ENCODE data around the gene DHDDS. TPM values are rescaled to one million over a fixed set of nuclear protein-coding genes. Genes with fewer than 3 reads are reported as not detected.

DHDDS gene
- total RNA-seq, 1 donor from 2014 or later = 56.2 TPM

DNA sequence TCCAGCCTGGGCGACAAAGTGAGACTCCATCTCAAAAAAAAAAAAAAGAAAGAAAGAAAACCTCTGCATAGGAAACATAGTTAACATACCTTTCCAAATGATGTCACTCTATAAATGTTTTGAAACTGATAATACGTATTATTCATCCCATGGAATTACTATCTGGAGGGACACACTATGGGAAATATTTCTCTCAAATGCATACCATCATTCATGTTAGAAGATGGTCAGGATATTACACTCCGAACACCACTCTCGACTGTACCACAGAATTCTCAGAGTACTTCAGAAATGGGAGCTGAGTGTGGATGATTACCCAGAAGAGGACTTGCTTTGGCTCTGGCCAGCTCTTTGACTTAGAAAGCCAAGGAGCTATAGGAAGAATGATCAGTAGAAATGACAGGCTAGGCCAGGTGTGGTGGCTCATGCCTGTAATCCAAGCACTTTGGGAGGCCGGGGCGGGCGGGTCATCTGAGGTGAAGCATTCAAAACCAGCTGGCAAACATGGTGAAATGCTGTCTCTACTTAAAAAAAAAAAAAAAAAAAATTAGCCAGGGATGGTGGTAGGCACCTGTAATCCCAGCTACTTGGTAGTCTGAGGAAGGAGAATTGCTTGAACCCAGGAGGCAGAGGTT is 26.7 kb upstream of the DHDDS start:
- Mint-ChIP-seq H3K36me3 (ENCODE audit: low read depth) (no peaks in the 10 kb centered on the region), H3K4me3 (ENCODE audit: low read depth) (no peak overlapping the region), H3K9me3 (no peaks in the 10 kb centered on the region), H3K4me1 (ENCODE audit: low read depth) (peaks cover 15% of the 10 kb centered on the region), H3K27ac (no peak overlapping the region), H3K27me3 (ENCODE audit: low read depth) (peaks cover 36% of the 10 kb centered on the region)
- intact Hi-C loops (cut with micrococcal nuclease) = loop anchor here (10.0 kb wide), 1 partner anchor 361 kb away; the partner anchor contains the start of gene SLC30A2
- DNase-seq (ENCODE audit: low spot score) = no peak

DNA sequence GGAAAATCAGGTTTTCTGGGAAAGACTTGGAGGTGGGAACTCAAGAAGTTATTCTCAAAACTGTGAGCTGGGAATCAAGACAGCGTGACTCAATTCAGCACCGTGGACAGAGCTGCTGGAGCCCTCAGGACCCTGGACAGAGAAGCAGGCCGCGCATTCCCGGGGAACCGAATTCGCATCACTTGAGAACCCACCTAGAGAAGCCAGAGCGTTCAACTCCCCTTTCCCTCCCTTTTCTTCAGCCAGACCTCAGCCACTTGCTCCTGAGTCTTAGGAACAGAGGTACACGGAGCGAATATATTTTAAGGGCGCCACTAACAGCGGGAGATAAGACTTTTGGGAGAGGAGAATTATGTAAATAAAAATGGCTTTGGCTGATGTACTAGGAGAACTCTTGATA is 23.5 kb upstream of the DHDDS start:
- no peaks in the 10 kb centered on the region for H3K36me3 Mint-ChIP-seq (ENCODE audit: low read depth)
- peak; percentile 70 for DNase-seq (ENCODE audit: low spot score)
- no peak overlapping the region for H3K27ac Mint-ChIP-seq
- H3K4me3 Mint-ChIP-seq (ENCODE audit: low read depth) = no peak overlapping the region
- intact Hi-C loops (cut with micrococcal nuclease) = loop anchor here (10.0 kb wide), 1 partner anchor 364 kb away; the partner anchor contains the start of gene SLC30A2
- peaks cover 15% of the 10 kb centered on the region for H3K4me1 Mint-ChIP-seq (ENCODE audit: low read depth)
- peaks cover 55% of the 10 kb centered on the region for H3K27me3 Mint-ChIP-seq (ENCODE audit: low read depth)
- no peaks in the 10 kb centered on the region for H3K9me3 Mint-ChIP-seq

DNA sequence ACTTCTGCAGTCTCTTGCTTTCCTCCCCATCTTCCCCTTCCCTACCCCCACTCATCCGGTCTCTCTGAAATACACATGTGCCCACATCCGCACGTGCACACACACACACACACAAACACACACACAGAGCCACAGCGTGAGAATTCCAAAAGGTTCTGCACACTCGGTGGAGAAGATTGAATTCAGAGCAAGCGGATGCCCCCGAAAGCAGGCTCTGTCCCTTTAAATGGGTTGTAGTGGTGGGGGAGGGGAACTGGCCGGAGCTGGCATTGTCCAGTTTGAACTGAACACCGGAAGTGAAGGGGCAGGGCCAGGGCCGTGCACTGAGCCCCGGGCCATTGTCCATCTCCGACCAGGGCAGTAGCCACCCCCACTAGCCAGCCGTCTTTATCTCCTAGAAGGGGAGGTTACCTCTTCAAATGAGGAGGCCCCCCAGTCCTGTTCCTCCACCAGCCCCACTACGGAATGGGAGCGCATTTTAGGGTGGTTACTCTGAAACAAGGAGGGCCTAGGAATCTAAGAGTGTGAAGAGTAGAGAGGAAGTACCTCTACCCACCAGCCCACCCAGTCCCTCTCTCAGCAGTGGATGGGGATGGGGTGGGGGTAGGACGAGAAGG is 22.8 kb upstream of the DHDDS start:
- intact Hi-C loops (cut with micrococcal nuclease) = loop anchor here (10.0 kb wide), 1 partner anchor 364 kb away; the partner anchor contains the start of gene SLC30A2
- Mint-ChIP-seq H3K36me3 (ENCODE audit: low read depth) (no peaks in the 10 kb centered on the region), H3K27ac (no peak overlapping the region), H3K27me3 (ENCODE audit: low read depth) (peaks cover 57% of the 10 kb centered on the region), H3K9me3 (no peaks in the 10 kb centered on the region), H3K4me3 (ENCODE audit: low read depth) (no peak overlapping the region), H3K4me1 (ENCODE audit: low read depth) (peaks cover 15% of the 10 kb centered on the region)
- no peak for DNase-seq (ENCODE audit: low spot score)

DNA sequence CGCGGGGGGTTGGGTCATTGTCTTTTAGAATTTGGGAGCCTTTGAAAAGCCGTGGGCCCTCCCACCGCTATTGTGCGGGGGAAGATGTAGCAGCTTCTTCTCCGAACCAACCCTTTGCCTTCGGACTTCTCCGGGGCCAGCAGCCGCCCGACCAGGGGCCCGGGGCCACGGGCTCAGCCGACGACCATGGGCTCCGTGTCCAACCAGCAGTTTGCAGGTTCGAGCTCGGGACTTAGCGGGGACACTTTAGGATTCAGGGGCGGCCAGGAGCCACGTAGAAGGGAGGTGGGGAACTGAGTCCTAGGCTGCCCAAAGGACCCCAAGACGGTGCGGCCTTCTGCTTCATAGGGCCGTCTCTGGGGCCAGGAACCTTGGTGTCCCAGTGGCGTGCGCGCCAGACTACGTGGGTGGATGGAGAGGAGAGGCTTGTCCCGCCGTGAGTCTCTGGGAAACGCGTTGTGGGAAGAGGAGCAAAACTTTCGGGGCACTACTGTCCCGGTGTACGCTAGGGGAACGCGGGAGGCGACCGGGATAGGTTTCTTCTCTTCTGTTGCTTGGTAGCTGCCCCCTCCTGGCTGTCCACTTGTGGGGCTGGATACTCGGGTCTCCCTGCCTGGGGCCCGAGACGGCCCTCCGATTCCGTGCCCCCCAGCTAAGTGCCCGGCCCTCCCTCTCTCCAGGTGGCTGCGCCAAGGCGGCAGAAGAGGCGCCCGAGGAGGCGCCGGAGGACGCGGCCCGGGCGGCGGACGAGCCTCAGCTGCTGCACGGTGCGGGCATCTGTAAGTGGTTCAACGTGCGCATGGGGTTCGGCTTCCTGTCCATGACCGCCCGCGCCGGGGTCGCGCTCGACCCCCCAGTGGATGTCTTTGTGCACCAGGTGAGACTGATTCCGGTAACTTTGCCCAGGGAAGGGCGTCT is 21.2 kb upstream of the DHDDS start, which contains the start of gene LIN28A:
Gene LIN28A (plus strand): TSS at position 112 of the 918 bp plus-strand sequence. CDS start 75 bp downstream, at position 187.
- H3K4me3 Mint-ChIP-seq (ENCODE audit: low read depth) = no peak within 1 kb of the TSS

DNA sequence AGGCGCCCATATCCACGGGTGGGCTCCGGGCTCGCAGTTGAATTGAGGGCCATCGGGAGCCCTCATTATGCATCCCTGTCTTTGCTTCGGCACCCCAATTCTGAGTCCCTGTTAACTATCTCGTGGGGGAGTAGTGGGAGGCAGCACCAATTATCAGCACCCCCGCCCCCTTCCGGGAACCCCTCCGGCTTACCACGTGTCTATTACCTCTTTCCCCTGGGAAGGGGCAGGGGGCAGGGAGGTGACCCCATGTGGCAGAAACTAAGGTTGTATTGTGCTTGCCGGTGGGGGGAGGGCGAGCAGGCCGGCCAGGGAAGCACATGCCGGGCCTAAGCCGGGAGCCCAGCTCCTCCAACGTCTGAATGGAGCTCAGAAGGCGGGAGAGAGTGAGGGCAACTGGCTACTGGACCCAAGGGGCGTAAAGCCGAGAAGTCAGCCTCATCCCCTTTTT is 20.5 kb upstream of the DHDDS start:
- peaks cover 68% of the 10 kb centered on the region for H3K27me3 Mint-ChIP-seq (ENCODE audit: low read depth)

More for the DNA sequence above, 21.2 kb upstream of the DHDDS start, which contains the start of gene LIN28A:
- H3K27me3 Mint-ChIP-seq (ENCODE audit: low read depth) = peaks cover 68% of the 10 kb centered on the region
- H3K36me3 Mint-ChIP-seq (ENCODE audit: low read depth) = no peaks in the 10 kb centered on the region
- no peak within 1 kb of the TSS for H3K27ac Mint-ChIP-seq
- DNase-seq (ENCODE audit: low spot score) = no peak
- H3K4me1 Mint-ChIP-seq (ENCODE audit: low read depth) = peaks cover 15% of the 10 kb centered on the region
- intact Hi-C loops (cut with micrococcal nuclease) = no loop called here
- no peaks in the 10 kb centered on the region for H3K9me3 Mint-ChIP-seq

DNA sequence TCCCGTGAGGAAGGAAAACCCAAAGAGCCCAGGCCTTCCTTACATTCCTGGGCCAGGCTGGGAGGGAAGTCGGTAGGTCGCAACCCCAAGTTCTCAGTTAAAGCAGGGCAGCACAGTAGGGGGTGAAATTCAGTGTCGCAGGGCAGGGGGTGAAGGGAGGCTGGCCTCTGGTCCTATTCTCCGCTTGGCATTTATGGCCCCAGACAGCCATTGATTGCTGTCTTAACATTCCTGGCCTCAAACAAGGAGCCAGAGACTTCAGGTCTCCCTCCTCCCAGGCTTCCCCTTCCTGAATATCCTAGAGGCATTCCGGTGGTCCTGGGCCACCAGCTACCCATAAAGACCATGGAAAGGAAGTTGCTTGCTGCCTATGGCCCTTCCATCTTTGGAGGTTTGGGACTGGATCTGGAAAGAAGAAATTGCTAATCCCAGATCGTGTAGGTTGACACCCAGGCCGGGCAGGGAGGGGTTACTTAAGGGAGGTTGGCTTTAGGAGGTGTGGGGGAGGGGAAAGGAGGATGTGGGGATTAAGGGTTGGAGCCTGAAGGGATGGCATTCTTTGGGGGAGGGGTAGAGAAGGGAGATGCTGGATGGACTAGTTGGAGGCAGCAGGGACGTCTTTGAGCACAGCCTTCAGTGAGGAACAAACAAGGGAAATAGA is 19.8 kb upstream of the DHDDS start:
- H3K27ac Mint-ChIP-seq = no peak overlapping the region
- no peaks in the 10 kb centered on the region for H3K9me3 Mint-ChIP-seq
- no peaks in the 10 kb centered on the region for H3K36me3 Mint-ChIP-seq (ENCODE audit: low read depth)
- H3K4me1 Mint-ChIP-seq (ENCODE audit: low read depth) = peaks cover 15% of the 10 kb centered on the region
- H3K4me3 Mint-ChIP-seq (ENCODE audit: low read depth) = no peak overlapping the region
- no peak for DNase-seq (ENCODE audit: low spot score)
- intact Hi-C loops (cut with micrococcal nuclease) = no loop called here
- H3K27me3 Mint-ChIP-seq (ENCODE audit: low read depth) = peaks cover 68% of the 10 kb centered on the region

More for the DNA sequence above, 20.5 kb upstream of the DHDDS start:
- H3K27ac Mint-ChIP-seq = no peak overlapping the region
- H3K36me3 Mint-ChIP-seq (ENCODE audit: low read depth) = no peaks in the 10 kb centered on the region
- DNase-seq (ENCODE audit: low spot score) = no peak
- peaks cover 15% of the 10 kb centered on the region for H3K4me1 Mint-ChIP-seq (ENCODE audit: low read depth)
- no peaks in the 10 kb centered on the region for H3K9me3 Mint-ChIP-seq
- intact Hi-C loops (cut with micrococcal nuclease) = no loop called here
- no peak overlapping the region for H3K4me3 Mint-ChIP-seq (ENCODE audit: low read depth)

DNA sequence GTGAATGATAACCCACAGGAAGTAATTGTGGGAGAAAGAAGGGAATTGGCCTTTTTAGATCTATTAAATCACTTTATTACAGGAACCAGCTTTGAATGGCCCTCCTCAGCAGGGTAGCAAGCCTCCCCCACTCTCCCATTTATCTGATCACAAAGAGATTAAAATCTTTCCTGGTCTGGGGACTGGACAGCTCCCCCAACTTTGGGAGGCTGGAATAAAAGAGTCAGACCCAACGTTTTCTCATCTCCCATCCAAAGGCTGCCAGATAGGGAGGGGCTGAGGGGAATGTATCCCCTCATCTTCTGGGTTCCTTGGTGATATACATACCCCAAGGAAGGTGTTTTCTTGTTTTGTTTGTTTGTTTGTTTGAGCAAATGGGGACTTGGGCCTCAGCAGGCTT is 19.1 kb upstream of the DHDDS start:
- H3K27me3 Mint-ChIP-seq (ENCODE audit: low read depth) = peaks cover 68% of the 10 kb centered on the region
- no peak overlapping the region for H3K4me3 Mint-ChIP-seq (ENCODE audit: low read depth)
- H3K27ac Mint-ChIP-seq = no peak overlapping the region
- no peaks in the 10 kb centered on the region for H3K9me3 Mint-ChIP-seq
- H3K36me3 Mint-ChIP-seq (ENCODE audit: low read depth) = no peaks in the 10 kb centered on the region
- intact Hi-C loops (cut with micrococcal nuclease) = no loop called here
- DNase-seq (ENCODE audit: low spot score) = no peak
- peaks cover 15% of the 10 kb centered on the region for H3K4me1 Mint-ChIP-seq (ENCODE audit: low read depth)

DNA sequence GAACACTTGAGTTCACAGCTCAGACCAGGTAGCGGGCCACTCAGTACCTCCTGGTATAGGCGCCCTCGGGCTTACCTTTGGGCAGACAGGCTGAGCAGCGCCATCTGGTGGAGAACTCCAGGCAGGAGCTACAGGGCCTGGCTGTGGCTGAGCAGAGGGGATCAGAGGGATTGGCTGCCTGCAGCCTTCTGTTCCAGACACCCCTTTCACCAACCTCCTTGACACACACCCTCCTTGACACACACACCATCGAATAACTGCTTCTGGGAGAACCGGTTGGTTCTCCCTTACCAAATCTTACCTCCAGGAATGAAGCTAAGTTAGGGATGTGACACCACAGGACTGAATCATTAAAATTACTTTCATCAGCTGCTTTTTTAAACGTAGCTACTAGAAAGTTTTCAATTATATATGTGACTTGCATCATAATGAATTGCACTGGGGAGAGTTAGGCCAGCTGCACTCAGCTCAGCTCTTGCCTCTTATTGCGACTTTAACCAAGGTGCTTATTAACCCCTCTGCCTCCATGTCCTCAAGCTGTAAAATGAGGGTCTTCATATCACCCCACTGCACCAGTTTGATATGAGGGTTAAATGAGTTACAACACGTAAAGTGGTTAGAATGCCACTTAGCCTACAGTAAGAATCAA is 14.9 kb upstream of the DHDDS start:
- Mint-ChIP-seq H3K9me3 (no peaks in the 10 kb centered on the region), H3K27ac (no peak overlapping the region), H3K4me1 (ENCODE audit: low read depth) (no peaks in the 10 kb centered on the region), H3K36me3 (ENCODE audit: low read depth) (no peaks in the 10 kb centered on the region), H3K27me3 (ENCODE audit: low read depth) (peaks cover 61% of the 10 kb centered on the region), H3K4me3 (ENCODE audit: low read depth) (no peak overlapping the region)
- DNase-seq (ENCODE audit: low spot score) = peak; percentile 75
- intact Hi-C loops (cut with micrococcal nuclease) = no loop called here

DNA sequence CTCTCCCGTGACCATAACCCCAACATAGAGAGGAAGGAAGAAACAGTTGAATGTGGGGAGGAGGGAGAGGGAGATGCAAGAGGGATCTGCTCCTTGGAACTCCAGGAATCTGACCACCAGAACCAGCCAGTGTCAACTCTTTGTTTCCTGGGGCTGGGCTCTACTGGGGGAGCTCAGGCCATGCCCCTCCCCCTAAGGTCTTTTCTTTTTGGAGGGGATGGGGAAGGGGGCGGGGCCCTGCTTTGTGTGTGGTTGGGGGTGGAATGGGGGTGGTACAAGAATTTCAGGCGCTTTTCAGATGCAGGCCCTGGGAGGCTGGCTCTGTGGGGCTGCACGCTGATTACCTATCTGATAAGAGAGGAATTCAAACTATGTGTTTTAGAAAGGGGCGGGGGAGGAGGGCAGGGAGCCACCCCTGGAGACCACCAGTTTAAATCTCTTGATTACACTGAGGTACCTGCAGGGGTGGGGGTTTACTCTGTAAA is 13.2 kb upstream of the DHDDS start:
- Mint-ChIP-seq H3K27ac (no peak overlapping the region), H3K9me3 (no peaks in the 10 kb centered on the region), H3K4me3 (ENCODE audit: low read depth) (no peak overlapping the region), H3K27me3 (ENCODE audit: low read depth) (peaks cover 49% of the 10 kb centered on the region), H3K36me3 (ENCODE audit: low read depth) (no peaks in the 10 kb centered on the region), H3K4me1 (ENCODE audit: low read depth) (no peaks in the 10 kb centered on the region)
- intact Hi-C loops (cut with micrococcal nuclease) = no loop called here
- DNase-seq (ENCODE audit: low spot score) = no peak

DNA sequence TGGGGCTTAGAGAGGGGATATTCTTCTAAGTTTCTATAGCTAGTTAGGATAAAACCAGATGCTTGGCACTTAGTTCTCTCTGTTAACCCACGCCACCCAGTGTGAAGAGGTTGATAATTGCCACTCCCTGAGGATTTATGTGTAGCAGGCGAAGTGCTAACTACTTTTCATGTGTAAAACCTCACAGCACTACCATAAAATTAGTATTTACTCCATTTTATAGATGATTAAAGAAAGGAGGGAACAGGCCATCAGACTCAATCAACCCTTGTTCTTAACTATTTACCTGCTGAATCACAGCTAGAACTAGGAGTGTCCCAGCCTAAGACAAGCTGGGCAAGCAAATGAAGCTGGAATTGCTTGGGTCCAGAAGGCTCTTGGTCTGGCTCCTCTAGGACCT is 12.6 kb upstream of the DHDDS start:
- Mint-ChIP-seq H3K27me3 (ENCODE audit: low read depth) (peaks cover 43% of the 10 kb centered on the region), H3K9me3 (no peaks in the 10 kb centered on the region), H3K36me3 (ENCODE audit: low read depth) (no peaks in the 10 kb centered on the region)

DNA sequence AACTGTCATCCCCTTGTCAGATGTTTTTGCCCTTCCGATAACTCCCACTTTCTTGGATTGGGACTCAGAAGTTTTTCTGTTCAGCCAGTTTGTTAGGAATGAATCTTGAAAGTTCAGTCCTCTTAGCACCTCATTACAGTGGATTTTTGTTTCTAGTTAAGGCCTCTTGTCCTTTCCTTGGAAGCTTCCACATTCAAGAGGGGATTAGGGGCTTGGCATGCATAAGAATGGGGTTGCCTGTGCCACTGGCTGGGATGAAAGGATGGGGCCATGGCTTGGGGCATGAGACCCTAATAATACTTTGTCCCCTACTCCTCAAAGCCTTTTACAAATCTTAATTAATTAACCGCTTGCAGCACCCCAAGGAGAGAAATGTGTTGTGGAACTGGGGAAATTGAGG is 2.4 kb upstream of the DHDDS start:
- Mint-ChIP-seq H3K36me3 (ENCODE audit: low read depth) (peaks cover 9% of the 10 kb centered on the region), H3K4me3 (ENCODE audit: low read depth) (no peak overlapping the region), H3K9me3 (no peaks in the 10 kb centered on the region), H3K27me3 (ENCODE audit: low read depth) (peaks cover 10% of the 10 kb centered on the region), H3K4me1 (ENCODE audit: low read depth) (peaks cover 14% of the 10 kb centered on the region), H3K27ac (no peak overlapping the region)
- DNase-seq (ENCODE audit: low spot score) = no peak
- intact Hi-C loops (cut with micrococcal nuclease) = no loop called here

More for the DNA sequence above, 12.6 kb upstream of the DHDDS start:
- Mint-ChIP-seq H3K4me1 (ENCODE audit: low read depth) (no peaks in the 10 kb centered on the region), H3K4me3 (ENCODE audit: low read depth) (no peak overlapping the region), H3K27ac (no peak overlapping the region)
- intact Hi-C loops (cut with micrococcal nuclease) = no loop called here
- DNase-seq (ENCODE audit: low spot score) = no peak

DNA sequence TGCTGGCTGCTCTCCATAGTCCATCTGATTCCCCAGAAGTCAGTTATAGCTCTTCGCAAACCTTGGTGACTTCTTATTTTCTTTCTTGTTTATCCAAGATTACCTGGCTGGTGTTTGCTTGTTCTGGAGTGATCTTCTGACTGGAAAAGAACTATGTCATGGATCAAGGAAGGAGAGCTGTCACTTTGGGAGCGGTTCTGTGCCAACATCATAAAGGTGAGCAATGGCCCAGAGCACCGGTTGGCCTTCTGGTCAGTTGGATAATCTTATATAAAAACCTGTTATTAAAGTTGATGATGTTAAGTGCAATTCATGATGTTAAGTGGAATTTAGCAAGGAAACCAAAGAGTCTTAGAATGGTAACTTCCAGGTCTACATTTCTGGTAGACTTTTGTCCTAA is 672 bp downstream of the DHDDS start:
- peak overlapping the region; percentile 9 for H3K27ac Mint-ChIP-seq
- peaks cover 5% of the 10 kb centered on the region for H3K27me3 Mint-ChIP-seq (ENCODE audit: low read depth)
- peaks cover 9% of the 10 kb centered on the region for H3K36me3 Mint-ChIP-seq (ENCODE audit: low read depth)
- intact Hi-C loops (cut with micrococcal nuclease) = loop anchor here (1.0 kb wide), 1 partner anchor 41 kb away; no protein-coding TSS in a partner anchor
- H3K4me1 Mint-ChIP-seq (ENCODE audit: low read depth) = peaks cover 14% of the 10 kb centered on the region
- peak overlapping the region; percentile 93 for H3K4me3 Mint-ChIP-seq (ENCODE audit: low read depth)
- no peaks in the 10 kb centered on the region for H3K9me3 Mint-ChIP-seq
- no peak for DNase-seq (ENCODE audit: low spot score)
